GM18526 (cell line): ENCODE results near the gene MUC20.

Source experiments
- POLR2A ChIP-seq: IDR thresholded peaks from 3 replicates; pipeline ENCODE4 v1.6.1; 2011; ENCODE audit not compliant: insufficient read length; ENCODE audit errors: extremely low read depth

The MUC20 gene

GRCh38 chr3:195729476-195730251 lies 8.9 kb downstream of the MUC20 start:
- TF ChIP-seq POLR2A, result no peak

GRCh38 chr3:195731356-195731905 lies 10.7 kb downstream of the MUC20 start:
- TF ChIP-seq POLR2A, result no peak

- no peak for TF ChIP-seq POLR2A
Observed at GRCh38 chr3:195732940-195733339, 12.2 kb downstream of the MUC20 start.

- TF ChIP-seq POLR2A, result no peak
Observed at GRCh38 chr3:195735036-195735695, 14.4 kb downstream of the MUC20 start.

GRCh38 chr3:195736866-195737490 lies 16.2 kb downstream of the MUC20 start:
- no peak for TF ChIP-seq POLR2A

- TF ChIP-seq POLR2A, result no peak
Observed at GRCh38 chr3:195738274-195739044, 17.7 kb downstream of the MUC20 start.

GRCh38 chr3:195739561-195740111 lies 18.9 kb downstream of the MUC20 start:
- TF ChIP-seq POLR2A, result no peak

- no peak for TF ChIP-seq POLR2A
Observed at GRCh38 chr3:195744437-195744836, 23.7 kb downstream of the MUC20 start.

- TF ChIP-seq POLR2A, result no peak
Observed at GRCh38 chr3:195746346-195746745, 25.6 kb downstream of the MUC20 start.

GRCh38 chr3:195746751-195747150 lies 26.0 kb downstream of the MUC20 start:
- TF ChIP-seq POLR2A, result no peak

- no peak for TF ChIP-seq POLR2A
Observed at GRCh38 chr3:195748661-195749060, 27.9 kb downstream of the MUC20 start.

GRCh38 chr3:195750797-195751520 lies 30.2 kb downstream of the MUC20 start:
- TF ChIP-seq POLR2A, result no peak

GRCh38 chr3:195751560-195751959 lies 30.8 kb downstream of the MUC20 start:
- TF ChIP-seq POLR2A, result no peak

GRCh38 chr3:195752066-195752465 lies 31.3 kb downstream of the MUC20 start:
- TF ChIP-seq POLR2A, result no peak
